NK-92 (cell line): ENCODE measurements around the gene MEGF11.

Source experiments
- DNase-seq: peaks from one replicate; lab custom pipeline; 2025; ENCODE audit not compliant: unreplicated experiment; lab: John Stamatoyannopoulos, UW

The MEGF11 gene

GRCh38 chr15:66096688-66097058 is 156.9 kb downstream of the MEGF11 start:
- DNase-seq: no peak

GRCh38 chr15:66095871-66096687 is 157.5 kb downstream of the MEGF11 start:
- DNase-seq: no peak

- no peak for DNase-seq
Observed at GRCh38 chr15:66094331-66094730, 159.2 kb downstream of the MEGF11 start.

GRCh38 chr15:66092053-66093016 is 161.2 kb downstream of the MEGF11 start:
- no peak for DNase-seq

GRCh38 chr15:66089509-66089908 is 164.0 kb downstream of the MEGF11 start:
- no peak for DNase-seq

- DNase-seq: no peak
Observed at GRCh38 chr15:66089049-66089448, 164.5 kb downstream of the MEGF11 start.

- no peak for DNase-seq
Observed at GRCh38 chr15:66085128-66085527, 168.4 kb downstream of the MEGF11 start.

GRCh38 chr15:66084704-66085103 is 168.8 kb downstream of the MEGF11 start:
- DNase-seq: no peak

GRCh38 chr15:66080717-66081398 is 172.7 kb downstream of the MEGF11 start:
- DNase-seq: no peak

GRCh38 chr15:66078929-66079275 is 174.6 kb downstream of the MEGF11 start:
- no peak for DNase-seq

- no peak for DNase-seq
Observed at GRCh38 chr15:66078196-66078928, 175.2 kb downstream of the MEGF11 start.

- no peak for DNase-seq
Observed at GRCh38 chr15:66077320-66077663, 176.3 kb downstream of the MEGF11 start.

- DNase-seq: no peak
Observed at GRCh38 chr15:66076591-66077319, 176.8 kb downstream of the MEGF11 start.

- no peak for DNase-seq
Observed at GRCh38 chr15:66075947-66076346, 177.6 kb downstream of the MEGF11 start.

- DNase-seq: no peak
Observed at GRCh38 chr15:66072616-66073361, 180.8 kb downstream of the MEGF11 start.

- no peak for DNase-seq
Observed at GRCh38 chr15:66071921-66072295, 181.6 kb downstream of the MEGF11 start.

- DNase-seq: no peak
Observed at GRCh38 chr15:66071160-66071920, 182.2 kb downstream of the MEGF11 start.

GRCh38 chr15:66070220-66070934 is 183.2 kb downstream of the MEGF11 start:
- DNase-seq: no peak
